HL-60 (cell line): Measurements from ENCODE around the gene ROR1.

Source experiments
- DNase-seq, 2 experiments: peaks; one replicate each; pipeline ENCODE4 v3.0.0-alpha.2; 2010 to 2020; ENCODE audit warnings: low read depth in 1 of 2, low spot score in 1 of 2
- H3K27ac ChIP-seq: fragments of 250-450 bp; sonication (Bioruptor Pico); replicated peaks from 2 replicates; pipeline ENCODE4 v1.5.1; 2020; ENCODE audit warnings: mild to moderate bottlenecking, moderate library complexity
- H3K27me3 ChIP-seq: fragments of 250-450 bp; sonication (Bioruptor Pico); 2 replicates; pipeline ENCODE4 v1.5.1; 2021; ENCODE audit warnings: mild to moderate bottlenecking, moderate library complexity; ENCODE audit not compliant: insufficient read depth, poor library complexity, severe bottlenecking
- H3K4me3 ChIP-seq: replicated peaks from 2 replicates; pipeline ENCODE4 v1.5.1; 2011; ENCODE audit warnings: mild to moderate bottlenecking, control low read depth, low read length; ENCODE audit not compliant: insufficient read depth
- CTCF ChIP-seq: IDR thresholded peaks from one replicate; pipeline ENCODE4 v1.5.1; 2011; ENCODE audit warnings: low read length, control low read depth, inconsistent platforms; ENCODE audit not compliant: insufficient read depth
- GABPA ChIP-seq: IDR thresholded peaks from 2 replicates; pipeline ENCODE4 v1.6.1; 2012; ENCODE audit warnings: low read depth
- POLR2AphosphoS5 ChIP-seq: IDR thresholded peaks from 2 replicates; pipeline ENCODE4 v1.6.1; 2012; ENCODE audit warnings: low read depth
- REST ChIP-seq: IDR thresholded peaks from 2 replicates; pipeline ENCODE4 v1.6.1; 2012; ENCODE audit warnings: low read depth; ENCODE audit not compliant: insufficient replicate concordance
- SPI1 ChIP-seq: IDR thresholded peaks from 2 replicates; pipeline ENCODE4 v1.6.1; 2012; ENCODE audit warnings: low read depth, mild to moderate bottlenecking, borderline replicate concordance

Gene ROR1

GRCh38 chr1:63912643-63913042 is 138.8 kb downstream of the ROR1 start:
- Histone ChIP-seq H3K4me3 (no peak overlapping the region), H3K27ac (no peak overlapping the region), H3K27me3 (peaks cover 5% of the 10 kb centered on the region)
- TF ChIP-seq CTCF (no peak), SPI1 (no peak), REST (no peak), GABPA (no peak), POLR2AphosphoS5 (no peak)
- DNase-seq: no peak

- H3K4me3 ChIP-seq: no peak overlapping the region
- no peak for DNase-seq
- TF ChIP-seq CTCF: no peak
- TF ChIP-seq SPI1: no peak
- TF ChIP-seq GABPA: no peak
- no peak for TF ChIP-seq POLR2AphosphoS5
- no peak for TF ChIP-seq REST
- no peak overlapping the region for H3K27ac ChIP-seq
- H3K27me3 ChIP-seq: peaks cover 5% of the 10 kb centered on the region
Observed at GRCh38 chr1:63913533-63913932, 139.7 kb downstream of the ROR1 start.

- DNase-seq: no peak
- TF ChIP-seq POLR2AphosphoS5: no peak
- no peak for TF ChIP-seq GABPA
- TF ChIP-seq SPI1: no peak
- TF ChIP-seq CTCF: no peak
- TF ChIP-seq REST: no peak
- Histone ChIP-seq H3K27ac (no peak overlapping the region), H3K4me3 (no peak overlapping the region), H3K27me3 (peaks cover 5% of the 10 kb centered on the region)
Observed at GRCh38 chr1:63914241-63914640, 140.4 kb downstream of the ROR1 start.
